ENCODE data around the gene RIMOC1. TPM values are rescaled to one million over a fixed set of nuclear protein-coding genes. Genes with fewer than 3 reads are reported as not detected.
A peak's percentile ranks its signal among the peaks of the same experiment; 100 is the strongest.
"Not testable (repeated sequence)": the region's sequence is repeated elsewhere in the genome, so short reads cannot be mapped to it uniquely, and the experiment has no call there.

Gene RIMOC1
- total RNA-seq, 1 donor from 2014 or later = 10.7 TPM

DNA sequence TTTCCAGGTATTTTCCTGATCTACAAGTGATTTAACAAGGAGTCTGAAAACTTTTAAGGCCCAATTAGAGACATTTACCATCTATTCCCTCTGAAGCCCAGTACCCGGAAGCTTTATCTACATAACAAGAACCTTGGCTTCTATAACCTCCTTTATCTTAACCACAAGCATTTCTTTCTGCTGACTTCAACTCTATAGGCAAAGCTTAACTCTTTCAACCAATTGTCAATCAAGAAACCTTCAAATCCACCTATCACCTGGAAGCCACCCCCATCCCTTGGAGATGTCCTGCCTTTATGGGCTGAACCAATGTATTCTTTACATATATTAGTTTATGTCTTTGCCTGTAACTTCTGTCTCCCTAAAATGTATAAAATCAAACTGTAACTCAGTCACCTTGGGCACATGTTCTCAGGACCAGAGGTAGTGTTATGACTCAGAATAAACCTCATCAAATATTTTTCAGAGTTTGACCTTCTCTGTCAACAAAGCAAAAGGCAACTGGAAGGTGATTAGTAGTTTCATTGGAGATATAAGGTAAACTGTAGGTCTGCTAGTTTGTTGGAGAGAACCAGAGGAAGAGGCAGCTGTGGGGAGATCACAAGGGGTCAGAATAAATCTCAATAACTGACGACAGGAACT lies 13.0 kb upstream of the RIMOC1 start:
- no peak for DNase-seq (ENCODE audit: low read depth in 2 of 2)

DNA sequence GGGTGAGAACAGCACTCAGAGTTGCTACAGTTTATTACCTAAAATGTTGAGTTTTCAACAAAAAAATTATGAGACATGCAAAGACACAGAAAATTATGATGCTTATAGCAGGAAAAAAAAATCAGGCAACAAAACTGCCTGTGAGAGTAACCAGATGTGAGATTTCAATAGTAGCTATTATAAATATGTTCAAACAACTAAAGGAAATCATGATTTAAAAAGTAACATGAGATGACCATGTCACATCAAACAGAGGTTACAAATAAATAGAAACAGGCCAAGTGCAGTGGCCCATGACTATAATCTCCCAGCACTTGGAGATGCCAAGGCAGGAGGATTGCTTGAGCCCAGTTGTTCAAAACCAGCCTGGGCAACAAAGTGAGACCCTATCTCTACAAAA lies 12.1 kb upstream of the RIMOC1 start:
- DNase-seq (ENCODE audit: low read depth in 2 of 2) = no peak

DNA sequence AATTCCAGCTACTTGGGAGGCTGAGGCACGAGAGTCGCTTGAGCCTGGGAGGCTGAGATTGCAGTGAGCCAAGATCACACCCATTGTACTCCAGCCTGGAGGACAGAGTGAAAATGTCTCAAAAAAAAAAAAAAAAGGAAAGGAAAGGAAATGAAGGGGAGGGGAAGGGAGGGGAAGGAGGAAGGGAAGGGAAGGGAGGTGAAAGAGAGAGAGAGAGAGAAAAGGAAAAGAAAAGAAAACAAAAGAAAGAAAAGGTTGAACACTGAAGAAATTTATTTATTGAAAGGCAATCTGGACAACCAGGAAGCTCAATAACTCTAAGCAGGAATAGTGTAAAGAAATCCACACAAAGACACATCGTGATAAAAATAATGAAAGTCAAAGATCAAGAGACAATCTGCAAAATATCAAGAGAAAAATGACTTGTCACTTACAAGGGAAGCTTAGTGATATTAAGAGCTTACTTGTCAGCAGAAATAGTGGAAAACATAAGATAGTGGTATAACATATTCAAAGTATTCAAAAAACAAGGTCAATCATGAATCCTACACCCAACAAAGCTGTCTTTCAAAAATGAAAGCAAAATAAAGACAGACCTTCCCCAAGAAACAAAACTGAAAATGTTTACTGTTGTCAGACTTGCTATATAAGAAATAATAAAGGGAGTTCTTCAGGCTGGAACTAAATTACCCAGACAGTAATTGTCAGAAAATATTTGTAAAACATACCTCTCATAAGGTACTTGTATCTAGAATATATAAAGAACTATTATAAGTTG lies 10.9 kb upstream of the RIMOC1 start:
- no peak for DNase-seq (ENCODE audit: low read depth in 2 of 2)

DNA sequence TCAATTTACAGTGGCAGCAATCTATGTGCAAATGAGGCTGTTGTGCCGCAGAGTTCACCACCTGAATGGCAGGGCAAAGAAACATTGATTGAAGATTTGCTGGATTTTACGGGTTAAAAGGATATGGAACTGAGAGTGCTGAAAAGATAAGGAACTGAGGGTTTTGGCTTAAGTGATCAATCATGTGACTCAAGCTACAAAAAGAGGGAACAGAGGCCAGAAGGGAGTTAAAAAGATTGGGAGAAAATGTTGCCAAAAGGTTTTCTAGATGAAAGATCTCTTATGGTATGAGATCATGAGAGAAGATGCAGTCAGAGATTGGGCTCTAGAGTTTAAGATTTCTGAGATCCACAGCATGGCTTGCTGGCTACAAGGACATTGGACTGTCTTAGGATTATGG lies 7.9 kb upstream of the RIMOC1 start:
- no peak for DNase-seq (ENCODE audit: low read depth in 2 of 2)

DNA sequence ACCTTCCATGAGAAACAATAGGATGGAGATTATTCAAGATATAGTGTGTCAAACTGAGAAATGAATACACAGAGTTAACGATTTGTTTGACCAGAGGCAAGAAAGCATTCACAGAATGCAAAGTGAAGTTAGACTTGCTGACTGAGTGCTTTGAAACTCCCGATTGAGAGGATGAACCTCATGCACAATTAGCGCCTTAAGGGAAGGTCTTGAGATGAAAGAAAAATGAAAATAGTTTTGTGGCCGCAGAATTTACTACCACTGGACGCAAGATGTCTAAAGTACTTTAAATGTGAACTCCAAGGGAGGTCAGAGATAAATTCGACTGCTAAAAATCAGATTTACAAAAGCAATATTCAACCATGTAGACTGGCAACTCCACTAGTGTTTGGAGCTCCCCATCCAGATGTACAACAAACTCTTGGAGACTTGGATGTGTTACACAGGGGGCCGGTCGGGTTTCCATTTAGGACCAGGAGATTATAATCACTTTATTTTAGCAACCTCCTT lies 707 bp upstream of the RIMOC1 start:
- no peak for DNase-seq (ENCODE audit: low read depth in 2 of 2)

DNA sequence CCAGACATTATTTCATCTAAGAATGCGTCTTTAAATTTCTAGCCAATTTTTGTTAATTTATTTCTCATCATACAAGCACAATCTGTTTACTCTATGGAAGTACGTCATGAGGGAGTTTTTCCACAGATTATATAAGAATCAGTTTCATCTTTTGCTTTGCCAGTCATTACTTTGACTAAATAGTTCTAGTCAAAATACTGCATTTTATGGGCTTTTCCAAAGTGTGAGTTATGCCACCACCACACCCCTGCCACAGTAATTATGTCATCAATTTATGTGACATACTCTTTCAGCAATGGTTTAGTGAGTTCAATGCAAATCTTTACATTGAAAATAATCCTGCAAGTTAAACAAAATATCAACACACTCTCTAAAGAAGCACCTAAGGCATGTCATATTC lies 2.0 kb downstream of the RIMOC1 start:
- DNase-seq (ENCODE audit: low read depth in 2 of 2) = no peak

DNA sequence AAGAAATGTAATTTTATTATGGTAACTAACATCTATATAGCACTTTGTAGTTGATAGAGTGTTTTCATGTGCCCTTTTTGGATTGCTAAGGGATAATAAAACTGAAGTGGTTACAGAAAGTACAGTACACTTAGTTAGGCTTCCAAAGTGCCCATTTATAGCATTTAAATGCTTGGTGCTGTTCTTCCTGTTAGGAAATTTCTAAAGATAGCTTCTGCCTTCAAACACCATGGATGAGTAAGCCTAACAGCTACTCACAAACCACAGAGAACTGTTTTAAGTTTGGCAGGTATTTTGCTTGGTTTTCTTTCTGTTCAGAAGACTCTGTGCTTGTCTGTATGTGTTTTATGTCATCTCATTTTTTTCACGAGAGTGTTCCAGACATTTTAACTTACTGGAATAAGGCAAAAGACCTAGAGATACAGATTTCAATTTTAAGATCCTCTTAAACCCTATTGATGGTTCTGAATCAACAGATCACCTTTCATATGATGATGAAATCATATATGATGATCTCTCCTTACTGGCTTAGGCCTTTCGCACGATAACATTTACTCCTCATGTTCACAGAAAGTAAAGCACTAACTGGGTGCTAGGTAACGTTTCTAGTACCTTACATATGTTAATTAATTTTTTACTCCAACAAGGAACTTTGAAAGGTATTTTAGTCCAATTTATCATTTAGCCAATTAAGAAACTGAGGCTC lies 4.4 kb downstream of the RIMOC1 start:
- peak in 1 of 2 donors; percentile 59 for DNase-seq (ENCODE audit: low read depth in 2 of 2)

DNA sequence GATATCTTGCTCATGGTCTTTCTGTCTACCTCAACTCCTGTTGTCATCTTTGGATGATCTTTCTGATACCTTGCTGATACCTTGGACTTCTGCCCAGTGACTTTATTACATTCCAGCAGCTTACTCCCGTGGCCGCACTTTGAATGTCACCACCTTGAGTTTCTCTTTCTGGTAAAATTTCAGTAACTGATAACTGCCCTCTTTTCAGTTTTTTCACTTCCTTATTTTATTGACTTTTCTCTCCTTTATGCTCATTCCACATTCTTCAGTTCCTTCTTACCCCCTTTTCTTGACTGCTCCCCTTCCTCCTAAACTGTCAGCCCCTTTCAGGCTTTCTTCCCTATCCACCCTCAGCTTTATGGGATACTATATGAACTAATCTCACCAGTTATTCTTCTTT lies 14.0 kb downstream of the RIMOC1 start:
- no peak for DNase-seq (ENCODE audit: low read depth in 2 of 2)

DNA sequence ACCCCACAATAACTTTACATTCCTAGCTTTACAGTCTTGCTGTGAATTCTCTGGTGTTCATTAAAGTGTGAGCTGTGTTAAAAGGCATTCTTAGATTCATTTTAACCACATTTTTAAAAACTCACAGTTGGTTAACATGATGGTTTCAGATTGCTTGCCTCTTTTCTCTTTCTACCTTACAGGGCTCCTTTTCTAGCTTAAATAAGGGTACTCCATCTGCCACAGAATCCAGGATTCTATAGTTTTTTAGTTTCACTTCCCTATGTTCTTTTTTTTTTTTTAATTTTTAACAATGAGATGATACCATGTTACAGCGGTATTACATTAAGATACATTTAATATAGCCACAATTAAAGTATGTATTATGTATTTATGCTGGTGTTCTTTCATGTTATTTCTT lies 17.0 kb downstream of the RIMOC1 start:
- DNase-seq (ENCODE audit: low read depth in 2 of 2) = no peak

DNA sequence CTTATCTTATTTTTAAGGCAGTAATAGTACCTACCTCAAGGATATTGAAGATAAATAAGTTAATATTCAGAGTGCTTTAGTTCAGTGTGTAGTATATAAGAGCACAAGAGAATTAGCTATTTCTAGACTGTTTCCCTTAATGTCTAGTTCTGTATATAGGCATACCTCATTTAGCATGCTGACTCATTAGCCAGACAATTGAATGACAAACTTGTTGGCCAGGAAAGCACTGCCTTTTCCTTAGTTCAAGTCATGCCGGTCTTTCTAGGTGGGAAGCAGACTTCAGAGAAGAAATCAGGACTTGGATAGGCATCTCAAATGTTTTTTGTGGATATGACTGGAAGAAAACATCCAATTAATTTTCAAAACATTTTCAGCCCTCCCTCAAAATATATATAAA lies 17.7 kb downstream of the RIMOC1 start:
- DNase-seq (ENCODE audit: low read depth in 2 of 2) = peak; percentile 60 to 94

DNA sequence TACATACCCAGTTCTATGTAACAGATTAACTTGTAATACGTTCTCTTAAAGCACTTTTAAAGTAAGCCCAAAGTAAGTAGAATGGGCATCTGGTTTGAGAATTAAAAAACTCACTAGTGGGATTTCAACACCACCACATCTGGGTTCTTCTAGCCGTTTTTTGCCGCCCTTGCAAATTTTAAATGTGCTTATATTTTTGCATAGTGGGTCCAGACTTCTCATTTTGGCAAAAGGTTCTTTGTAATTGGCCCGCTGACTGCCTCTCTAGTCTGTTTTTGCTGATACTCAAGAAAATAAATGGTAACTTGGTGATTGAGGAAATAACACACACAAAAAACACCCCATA lies 20.4 kb downstream of the RIMOC1 start:
- DNase-seq (ENCODE audit: low read depth in 2 of 2) = no peak

DNA sequence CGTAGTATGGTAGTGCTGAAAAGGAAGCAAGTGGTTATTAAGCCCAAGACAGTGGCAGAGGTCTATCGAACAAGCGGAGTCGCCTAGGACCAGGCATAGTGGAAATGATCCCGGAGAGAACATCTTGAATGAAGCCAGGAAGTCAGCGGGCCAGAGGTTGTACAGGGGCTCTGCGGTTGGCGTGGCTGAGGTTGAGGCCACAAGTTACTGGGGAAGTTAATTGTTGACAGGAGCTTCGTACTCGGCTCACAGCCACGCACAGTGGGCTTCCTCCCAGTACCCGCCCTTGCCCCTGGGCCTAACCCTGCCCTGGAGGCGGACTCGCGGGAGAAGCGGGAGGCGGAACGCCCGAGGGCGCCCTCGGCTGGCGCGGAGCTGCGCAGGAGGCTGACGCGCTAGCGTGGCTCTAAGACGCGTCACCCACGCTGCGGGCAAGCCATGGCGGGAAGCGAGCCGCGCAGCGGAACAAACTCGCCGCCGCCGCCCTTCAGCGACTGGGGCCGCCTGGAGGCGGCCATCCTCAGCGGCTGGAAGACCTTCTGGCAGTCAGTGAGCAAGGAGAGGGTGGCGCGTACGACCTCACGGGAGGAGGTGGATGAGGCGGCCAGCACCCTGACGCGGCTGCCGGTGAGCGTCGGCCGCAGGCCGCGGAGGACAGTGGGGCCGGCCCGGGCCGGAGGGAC lies 20.9 kb downstream of the RIMOC1 start, which contains the start of gene FBXO4:
Gene FBXO4 (plus strand): TSS at position 410 of the 683 bp plus-strand sequence. CDS start 29 bp downstream, at position 439.
- peak; percentile 84 to 87 for DNase-seq (ENCODE audit: low read depth in 2 of 2)

DNA sequence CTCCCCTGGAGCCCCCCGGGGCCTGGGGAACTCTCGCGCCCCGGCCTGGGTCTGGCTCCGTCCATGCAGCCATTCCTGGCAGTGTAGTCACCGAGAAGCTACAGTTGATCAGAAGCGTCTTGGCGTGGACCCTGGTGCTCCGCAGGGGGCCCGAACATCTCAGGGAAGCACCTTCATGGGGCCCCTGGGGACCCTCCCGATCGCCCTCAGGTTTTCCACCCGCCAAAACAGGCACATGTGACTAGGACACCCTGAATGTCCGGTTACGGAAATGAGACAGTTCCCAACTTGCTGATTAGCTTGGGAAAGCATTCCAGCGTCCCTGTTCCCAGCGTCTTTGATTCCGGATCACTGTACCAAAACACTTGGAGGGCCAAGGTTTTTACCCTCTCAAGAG lies 21.4 kb downstream of the RIMOC1 start:
- peak; percentile 66 to 76 for DNase-seq (ENCODE audit: low read depth in 2 of 2)

DNA sequence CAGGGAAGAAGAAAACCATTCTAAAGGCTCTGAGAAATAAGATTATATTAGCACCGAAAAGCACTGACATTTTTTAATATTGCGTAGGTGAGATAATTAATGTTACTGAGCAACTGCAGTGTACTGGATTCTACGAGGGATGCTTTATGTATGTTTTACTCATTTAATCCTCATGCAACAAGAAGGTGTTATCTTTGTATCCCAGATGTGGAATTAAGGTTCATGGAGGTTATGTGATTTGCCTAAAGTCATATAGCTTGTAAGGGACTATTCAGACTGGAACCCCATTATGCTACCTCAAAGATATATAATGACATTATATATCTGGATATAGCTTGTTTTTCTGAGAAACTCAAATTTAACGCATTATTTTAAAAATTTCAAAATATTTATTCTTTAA lies 23.5 kb downstream of the RIMOC1 start:
- DNase-seq (ENCODE audit: low read depth in 2 of 2) = no peak

DNA sequence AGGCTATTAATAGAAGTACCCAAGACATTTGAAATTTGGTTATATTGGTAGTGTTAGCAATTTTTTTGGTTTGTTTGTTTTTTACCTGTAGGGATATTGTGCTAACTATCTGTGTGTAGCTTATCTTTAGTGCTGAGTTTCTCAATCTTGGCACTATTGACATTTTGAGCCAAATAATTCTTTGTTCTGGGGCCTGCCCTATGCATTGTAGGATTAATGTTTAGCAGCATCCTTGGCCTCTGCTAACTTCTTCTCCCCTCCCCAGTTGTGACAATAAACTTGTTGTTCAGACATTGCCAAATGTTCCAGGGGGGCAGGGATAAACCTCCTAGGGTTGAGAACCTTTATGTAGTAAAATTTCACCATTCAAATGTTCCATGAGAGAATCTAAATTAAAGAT lies 24.9 kb downstream of the RIMOC1 start:
- no peak for DNase-seq (ENCODE audit: low read depth in 2 of 2)

DNA sequence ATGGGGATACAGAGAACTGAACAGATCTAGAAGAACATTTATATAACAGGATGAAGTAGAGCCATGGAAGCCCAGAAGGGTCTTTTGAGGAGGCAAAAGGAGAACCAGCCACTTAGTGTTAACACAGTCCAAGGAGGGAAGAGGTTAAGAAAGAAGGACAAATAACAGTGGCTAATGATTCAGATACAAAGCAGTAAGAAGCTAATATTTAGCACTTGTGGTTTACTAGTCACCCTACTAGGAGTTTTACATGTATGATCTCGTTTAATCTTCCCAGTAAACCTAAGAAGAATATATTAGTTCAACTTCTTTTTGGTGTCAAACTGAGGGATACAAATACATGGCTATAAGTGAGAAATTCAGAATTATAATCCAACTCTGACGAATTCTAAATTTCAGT lies 28.6 kb downstream of the RIMOC1 start:
- no peak for DNase-seq (ENCODE audit: low read depth in 2 of 2)

DNA sequence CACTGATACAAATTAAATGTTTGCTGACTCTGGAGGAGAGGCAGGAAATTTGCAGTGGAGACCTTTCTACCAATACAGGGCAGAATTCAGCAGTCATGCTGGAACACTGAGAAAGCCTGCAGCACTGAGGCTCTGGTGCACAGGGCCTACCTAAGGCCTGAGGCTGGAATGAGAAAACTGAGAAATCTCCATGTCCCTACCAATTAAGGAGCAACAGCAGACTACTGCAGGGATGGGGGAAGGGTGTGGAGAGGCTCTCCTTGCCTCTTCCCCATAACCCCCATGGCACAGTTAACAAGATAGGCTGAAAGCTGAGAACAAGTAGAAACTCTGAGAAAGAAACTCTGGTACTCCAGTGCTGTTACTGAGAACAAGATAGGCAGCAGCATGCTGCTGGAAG lies 31.4 kb downstream of the RIMOC1 start:
- DNase-seq (ENCODE audit: low read depth in 2 of 2) = no peak

DNA sequence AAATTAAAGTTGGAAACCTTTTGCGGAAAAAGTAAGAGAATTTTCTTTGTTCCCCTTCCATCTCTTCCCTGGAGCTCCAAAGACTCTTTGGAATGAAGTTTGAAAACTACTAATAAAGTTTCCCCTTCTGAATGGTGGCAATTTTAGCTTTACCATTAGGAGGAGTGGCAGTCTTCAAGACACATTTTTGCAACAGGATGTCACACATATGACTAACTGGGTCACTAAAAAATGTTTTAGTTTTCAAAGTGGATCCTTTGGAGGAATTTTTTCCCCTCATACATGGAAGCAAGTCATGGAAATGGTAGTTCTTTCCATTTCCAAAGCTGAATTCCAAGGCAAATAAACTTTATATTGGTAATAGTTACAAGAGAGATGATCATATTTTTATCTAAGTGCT lies 36.5 kb downstream of the RIMOC1 start:
- no peak for DNase-seq (ENCODE audit: low read depth in 2 of 2)

DNA sequence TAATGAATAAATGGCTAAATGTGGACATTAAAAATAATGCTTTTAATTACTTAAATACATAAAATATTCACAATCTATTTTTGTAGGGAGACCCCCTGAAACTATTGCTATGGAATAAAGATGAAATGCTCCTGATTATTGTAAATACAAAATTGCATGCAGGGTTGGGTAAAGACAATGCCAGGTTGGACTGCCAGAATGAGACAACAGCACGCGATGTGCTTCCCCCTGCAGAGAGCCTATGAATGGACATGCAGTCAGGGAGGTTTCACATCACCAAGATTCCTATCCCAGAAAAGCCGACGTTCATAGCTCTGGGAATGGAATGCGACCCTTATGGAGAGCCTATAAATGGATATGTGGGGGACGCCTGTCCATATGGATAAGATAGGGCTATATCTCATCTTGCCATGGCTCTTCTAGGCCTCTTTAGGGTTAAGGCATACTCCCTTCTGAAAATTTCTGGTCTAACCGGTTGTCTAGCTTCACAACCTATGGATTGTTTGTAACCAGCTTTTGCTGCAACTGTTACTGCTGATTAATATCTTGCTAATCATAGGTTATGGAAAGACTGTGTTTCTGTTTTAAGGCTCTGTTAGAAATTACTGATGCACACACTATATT lies 41.3 kb downstream of the RIMOC1 start:
- not testable (repeated sequence) for DNase-seq (ENCODE audit: low read depth in 2 of 2)

DNA sequence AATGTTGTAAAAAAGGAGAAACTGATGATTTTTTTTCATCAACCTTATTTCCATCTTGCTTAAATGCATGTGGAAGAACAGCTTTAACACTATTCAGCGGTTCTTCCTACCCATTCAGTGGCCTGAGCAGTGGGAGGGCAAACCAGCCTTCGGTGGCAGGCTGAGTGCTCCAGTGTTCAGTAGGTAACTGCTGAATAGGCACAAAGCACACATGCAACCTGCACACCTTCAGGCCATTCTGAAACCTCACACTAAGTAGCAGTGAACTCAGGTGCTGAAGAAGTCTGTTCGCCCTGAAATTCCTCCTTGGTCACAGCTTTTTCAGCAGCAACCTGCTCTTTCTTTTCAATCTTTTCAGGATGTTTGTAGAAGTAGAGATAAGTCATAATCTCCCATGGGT lies 47.1 kb downstream of the RIMOC1 start:
- no peak for DNase-seq (ENCODE audit: low read depth in 2 of 2)
